Mesenchymal stem cell (in vitro differentiated cells and primary cell): ENCODE results near the gene NDUFB11.

Source experiments
- DNase-seq: peaks from one replicate; pipeline ENCODE4 v3.0.0-alpha.2; 2013
- H2AFZ ChIP-seq: one replicate; pipeline ENCODE4 v1.6.1; 2013; ENCODE audit warnings: low read depth, mild to moderate bottlenecking, control low read depth, inconsistent platforms, low read length, moderate library complexity
- H2AK5ac ChIP-seq: 2 replicates; pipeline ENCODE4 v1.6.1; 2013; ENCODE audit warnings: low read length, moderate library complexity, mild to moderate bottlenecking, inconsistent platforms; ENCODE audit not compliant: severe bottlenecking
- H2BK120ac ChIP-seq: one replicate; pipeline ENCODE4 v1.6.1; 2013; ENCODE audit warnings: low read depth, mild to moderate bottlenecking, inconsistent platforms, low read length, moderate library complexity
- H2BK12ac ChIP-seq, 2 experiments: one replicate each; pipeline ENCODE4 v1.6.1; 2013; ENCODE audit warnings: inconsistent platforms in 2 of 2, low read length in 2 of 2, mild to moderate bottlenecking in 2 of 2, moderate library complexity in 2 of 2, control low read depth in 1 of 2
- H2BK15ac ChIP-seq: one replicate; pipeline ENCODE4 v1.6.1; 2013; ENCODE audit warnings: mild to moderate bottlenecking, low read depth, inconsistent platforms; ENCODE audit not compliant: poor library complexity, severe bottlenecking
- H2BK5ac ChIP-seq: 2 replicates; pipeline ENCODE4 v1.6.1; 2013; ENCODE audit warnings: low read depth, mild to moderate bottlenecking, low read length, control low read depth, inconsistent platforms; ENCODE audit not compliant: poor library complexity, severe bottlenecking
- H3K14ac ChIP-seq, 2 experiments: one replicate each; pipeline ENCODE4 v1.6.1; 2013; ENCODE audit warnings: inconsistent platforms in 2 of 2, low read length in 2 of 2, control low read depth in 1 of 2, mild to moderate bottlenecking in 1 of 2, moderate library complexity in 1 of 2
- H3K18ac ChIP-seq, 2 experiments: one replicate each; pipeline ENCODE4 v1.6.1; 2013; ENCODE audit warnings: inconsistent platforms in 2 of 2, low read length in 2 of 2, control low read depth in 1 of 2, low read depth in 1 of 2, mild to moderate bottlenecking in 1 of 2
- H3K23ac ChIP-seq, 2 experiments: one replicate each; pipeline ENCODE4 v1.6.1; 2013; ENCODE audit warnings: inconsistent platforms in 2 of 2, low read length in 2 of 2, mild to moderate bottlenecking in 2 of 2, moderate library complexity in 2 of 2, control low read depth in 1 of 2
- H3K27ac ChIP-seq: 2 replicates; pipeline ENCODE4 v1.5.1; 2013; ENCODE audit warnings: mild to moderate bottlenecking, moderate library complexity, low read length, control low read depth, inconsistent platforms; ENCODE audit not compliant: poor library complexity, severe bottlenecking
- H3K27me3 ChIP-seq, 2 experiments: 2 replicates each; pipeline versions ENCODE4 v1.6.1 to v1.7.0; 2013; ENCODE audit warnings: low read length in 2 of 2, mild to moderate bottlenecking in 2 of 2, moderate library complexity in 2 of 2, control low read depth in 1 of 2, inconsistent platforms in 1 of 2; ENCODE audit not compliant: control insufficient read depth in 1 of 2, insufficient read depth in 1 of 2
- H3K36me3 ChIP-seq, 2 experiments: 2 replicates each; pipeline versions ENCODE4 v1.6.1 to v1.7.0; 2013; ENCODE audit warnings: low read length in 2 of 2, control low read depth in 1 of 2, inconsistent platforms in 1 of 2, low read depth in 1 of 2, mild to moderate bottlenecking in 1 of 2; ENCODE audit not compliant: insufficient read depth in 2 of 2, control insufficient read depth in 1 of 2
- H3K4ac ChIP-seq, 2 experiments: one replicate each; pipeline ENCODE4 v1.6.1; 2013; ENCODE audit warnings: inconsistent platforms in 2 of 2, low read length in 2 of 2, mild to moderate bottlenecking in 2 of 2, moderate library complexity in 2 of 2, control low read depth in 1 of 2, low read depth in 1 of 2
- H3K4me1 ChIP-seq: 2 replicates; pipeline ENCODE4 v1.6.1; 2013; ENCODE audit warnings: low read depth, low read length, control low read depth; ENCODE audit not compliant: control insufficient read depth, insufficient read depth
- H3K4me2 ChIP-seq: 2 replicates; pipeline ENCODE4 v1.6.1; 2013; ENCODE audit warnings: low read length, mild to moderate bottlenecking, inconsistent platforms; ENCODE audit not compliant: poor library complexity, severe bottlenecking
- H3K4me3 ChIP-seq, 2 experiments: 2 replicates each; pipeline versions ENCODE4 v1.5.1 to v1.7.0; 2013; ENCODE audit warnings: low read length in 2 of 2, mild to moderate bottlenecking in 2 of 2, control low read depth in 1 of 2, low read depth in 1 of 2; ENCODE audit not compliant: insufficient read depth in 1 of 2
- H3K79me1 ChIP-seq: replicated peaks from 2 replicates; pipeline ENCODE4 v1.6.1; 2013; ENCODE audit warnings: mild to moderate bottlenecking, control low read depth, low read length, inconsistent platforms; ENCODE audit not compliant: poor library complexity, severe bottlenecking
- H3K9ac ChIP-seq: 2 replicates; pipeline ENCODE4 v1.7.0; 2013; ENCODE audit warnings: mild to moderate bottlenecking, low read length, moderate library complexity
- H3K9me3 ChIP-seq: 2 replicates; pipeline ENCODE4 v1.7.0; 2013; ENCODE audit warnings: mild to moderate bottlenecking, low read length; ENCODE audit not compliant: control insufficient read depth
- H4K8ac ChIP-seq: one replicate; pipeline ENCODE4 v1.6.1; 2013; ENCODE audit warnings: inconsistent platforms, mild to moderate bottlenecking, low read length, moderate library complexity
- H4K91ac ChIP-seq: one replicate; pipeline ENCODE4 v1.6.1; 2013; ENCODE audit warnings: mild to moderate bottlenecking, low read length, inconsistent platforms
- WGBS: methylation state at CpG from one replicate; pipeline ENCODE4 v1.1.7; 2013; ENCODE audit warnings: mixed read lengths; 5-methylcytosine and 5-hydroxymethylcytosine counted together

Gene NDUFB11

GRCh38 chrX:47186096-47186740, 41.7 kb upstream of the NDUFB11 start:
- no peak overlapping the region for H2AK5ac ChIP-seq
- 99% methylated on average over 19 of the region's 27 CpGs for WGBS
- no peak overlapping the region for H3K14ac ChIP-seq
- DNase-seq: no peak
- H3K4ac ChIP-seq: no peak overlapping the region
- H3K36me3 ChIP-seq: peaks cover 46 to 52% of the 10 kb centered on the region in 2 experiments
- peaks cover 4% of the 10 kb centered on the region for H3K4me1 ChIP-seq
- no peaks in the 10 kb centered on the region for H3K9me3 ChIP-seq
- H3K23ac ChIP-seq: no peak overlapping the region
- H4K91ac ChIP-seq: no peak overlapping the region
- no peak overlapping the region for H2BK120ac ChIP-seq
- no peak overlapping the region for H2BK15ac ChIP-seq
- H3K18ac ChIP-seq: no peak overlapping the region
- no peak overlapping the region for H2BK5ac ChIP-seq
- no peak overlapping the region for H3K4me2 ChIP-seq
- H3K4me3 ChIP-seq: no peak overlapping the region
- no peak overlapping the region for H2AFZ ChIP-seq
- H3K27ac ChIP-seq: no peak overlapping the region
- H4K8ac ChIP-seq: no peak overlapping the region
- H3K79me1 ChIP-seq: peaks cover 5% of the 10 kb centered on the region
- no peak overlapping the region for H2BK12ac ChIP-seq
- no peak overlapping the region for H3K9ac ChIP-seq
- H3K27me3 ChIP-seq: peaks cover 0 to 56% of the 10 kb centered on the region in 2 experiments

GRCh38 chrX:47185241-47185640, 40.7 kb upstream of the NDUFB11 start:
- Histone ChIP-seq H2BK15ac (no peak overlapping the region), H3K9ac (no peak overlapping the region), H3K36me3 (peaks cover 54 to 62% of the 10 kb centered on the region in 2 experiments), H2AK5ac (no peak overlapping the region), H3K14ac (no peak overlapping the region), H3K27ac (no peak overlapping the region), H3K9me3 (no peaks in the 10 kb centered on the region), H3K23ac (no peak overlapping the region), H2BK120ac (no peak overlapping the region), H3K79me1 (peaks cover 8% of the 10 kb centered on the region), H2BK12ac (no peak overlapping the region), H2AFZ (no peak overlapping the region), H3K4me1 (peaks cover 4% of the 10 kb centered on the region), H3K4ac (no peak overlapping the region), H3K4me3 (no peak overlapping the region), H2BK5ac (no peak overlapping the region), H3K18ac (no peak overlapping the region), H3K4me2 (no peak overlapping the region), H3K27me3 (peaks cover 0 to 51% of the 10 kb centered on the region in 2 experiments), H4K8ac (no peak overlapping the region), H4K91ac (no peak overlapping the region)
- WGBS: 92% methylated on average over 13 of the region's 17 CpGs
- no peak for DNase-seq

- H3K4me1 ChIP-seq: peaks cover 4% of the 10 kb centered on the region
- H3K9me3 ChIP-seq: no peaks in the 10 kb centered on the region
- no peak overlapping the region for H2AK5ac ChIP-seq
- H2BK15ac ChIP-seq: no peak overlapping the region
- peaks cover 60 to 70% of the 10 kb centered on the region in 2 experiments for H3K36me3 ChIP-seq
- H2AFZ ChIP-seq: no peak overlapping the region
- H2BK12ac ChIP-seq: no peak overlapping the region
- no peak overlapping the region for H3K4ac ChIP-seq
- H2BK5ac ChIP-seq: no peak overlapping the region
- WGBS: 100% methylated on average over 3 of the region's 4 CpGs
- no peak overlapping the region for H3K14ac ChIP-seq
- H3K23ac ChIP-seq: no peak overlapping the region
- no peak overlapping the region for H3K4me3 ChIP-seq
- no peak overlapping the region for H4K8ac ChIP-seq
- H3K9ac ChIP-seq: no peak overlapping the region
- no peak overlapping the region for H3K18ac ChIP-seq
- H3K79me1 ChIP-seq: peaks cover 11% of the 10 kb centered on the region
- H3K4me2 ChIP-seq: no peak overlapping the region
- peaks cover 0 to 46% of the 10 kb centered on the region in 2 experiments for H3K27me3 ChIP-seq
- no peak overlapping the region for H3K27ac ChIP-seq
- H4K91ac ChIP-seq: no peak overlapping the region
- no peak overlapping the region for H2BK120ac ChIP-seq
- DNase-seq: no peak
Observed at GRCh38 chrX:47184486-47184885, 40.0 kb upstream of the NDUFB11 start.

GRCh38 chrX:47182106-47182700, 37.7 kb upstream of the NDUFB11 start:
- Histone ChIP-seq H2BK5ac (no peak overlapping the region), H3K4me2 (no peak overlapping the region), H3K9ac (no peak overlapping the region), H4K8ac (no peak overlapping the region), H2BK120ac (no peak overlapping the region), H4K91ac (no peak overlapping the region), H3K9me3 (no peaks in the 10 kb centered on the region), H3K18ac (no peak overlapping the region), H2BK15ac (no peak overlapping the region), H3K27me3 (peaks cover 0 to 47% of the 10 kb centered on the region in 2 experiments), H2AK5ac (no peak overlapping the region), H3K23ac (no peak overlapping the region), H3K4me1 (peaks cover 6% of the 10 kb centered on the region), H3K36me3 (peaks cover 71 to 89% of the 10 kb centered on the region in 2 experiments), H3K4me3 (no peak overlapping the region), H3K79me1 (peaks cover 20% of the 10 kb centered on the region), H2AFZ (no peak overlapping the region), H3K27ac (no peak overlapping the region), H2BK12ac (no peak overlapping the region), H3K14ac (no peak overlapping the region), H3K4ac (no peak overlapping the region)
- DNase-seq: no peak
- WGBS: 100% methylated on average over 9 of the region's 9 CpGs
